HEK293 (cell line): ENCODE measurements around the gene ISX.

ENCODE experiments used
- PRDM1 ChIP-seq: fragments of 450-650 bp; formaldehyde crosslinking; IDR thresholded peaks from 2 replicates; pipeline ENCODE4; 2016; ENCODE audit warnings: missing biosample characterization, missing genetic modification characterization
- ZEB2 ChIP-seq: fragments of 450-650 bp; formaldehyde crosslinking; IDR thresholded peaks from 2 replicates; pipeline ENCODE4 v1.5.1; 2016; ENCODE audit warnings: missing biosample characterization, missing genetic modification characterization
- ZIC2 ChIP-seq: fragments of 450-650 bp; formaldehyde crosslinking; IDR thresholded peaks from 2 replicates; pipeline ENCODE4 v1.5.1; 2016; ENCODE audit warnings: missing biosample characterization, missing genetic modification characterization
- ZNF155 ChIP-seq: fragments of 450-650 bp; formaldehyde crosslinking; IDR thresholded peaks from 2 replicates; pipeline ENCODE4 v1.5.1; 2016; ENCODE audit warnings: missing biosample characterization, missing genetic modification characterization
- ZNF184 ChIP-seq: fragments of 450-650 bp; IDR thresholded peaks from 2 replicates; pipeline ENCODE4 v1.5.1; 2018; ENCODE audit warnings: missing biosample characterization, mild to moderate bottlenecking, missing genetic modification characterization
- ZNF248 ChIP-seq: fragments of 450-650 bp; formaldehyde crosslinking; IDR thresholded peaks from 2 replicates; pipeline ENCODE4 v1.5.1; 2017; ENCODE audit warnings: missing biosample characterization, missing genetic modification characterization
- ZNF274 ChIP-seq, 2 experiments: fragments of 200-500 bp in 1 of 2; fragments of 450-650 bp in 1 of 2; sonication (Bioruptor generic) in 1 of 2; formaldehyde crosslinking in 1 of 2; IDR thresholded peaks; 2 replicates each; pipeline versions ENCODE4 v1.5.1 to v1.6.1; 2014 to 2016; ENCODE audit warnings: borderline replicate concordance in 1 of 2, inconsistent platforms in 1 of 2, low read length in 1 of 2, missing biosample characterization in 1 of 2, missing genetic modification characterization in 1 of 2
- ZNF510 ChIP-seq: fragments of 450-650 bp; formaldehyde crosslinking; IDR thresholded peaks from 2 replicates; pipeline ENCODE4 v1.5.1; 2018; ENCODE audit warnings: mild to moderate bottlenecking, missing genetic modification characterization, missing biosample characterization; ENCODE audit not compliant: insufficient replicate concordance
- ZNF777 ChIP-seq: fragments of 450-650 bp; formaldehyde crosslinking; IDR thresholded peaks from 2 replicates; pipeline ENCODE4 v1.5.1; 2017; ENCODE audit warnings: missing biosample characterization, missing genetic modification characterization, borderline replicate concordance
- TF ChIP-seq, protein P1 (sequence below): fragments of 450-650 bp; formaldehyde crosslinking; IDR thresholded peaks from 2 replicates; pipeline ENCODE4 v1.5.1; 2016; ENCODE audit warnings: missing biosample characterization, missing genetic modification characterization
- TF ChIP-seq, protein P2 (sequence below): fragments of 450-650 bp; formaldehyde crosslinking; conservative IDR thresholded peaks from 2 replicates; pipeline ENCODE4 v1.5.1; 2016; ENCODE audit warnings: low read depth, missing biosample characterization, missing genetic modification characterization
- TF ChIP-seq, protein P3 (sequence below): fragments of 450-650 bp; formaldehyde crosslinking; IDR thresholded peaks from 2 replicates; pipeline ENCODE4 v1.5.1; 2016; ENCODE audit warnings: missing biosample characterization, missing genetic modification characterization
- TF ChIP-seq, protein P4 (sequence below): sonication (generic); formaldehyde crosslinking; IDR thresholded peaks from 2 replicates; pipeline ENCODE4 v1.8.1; 2022; ENCODE audit warnings: mild to moderate bottlenecking, moderate library complexity, missing genetic modification reagents
- TF ChIP-seq, protein P5 (sequence below): fragments of 450-650 bp; formaldehyde crosslinking; optimal IDR thresholded peaks from 2 replicates; pipeline ENCODE3; 2016; ENCODE audit warnings: missing biosample characterization, mild to moderate bottlenecking, missing genetic modification characterization

DNA sequence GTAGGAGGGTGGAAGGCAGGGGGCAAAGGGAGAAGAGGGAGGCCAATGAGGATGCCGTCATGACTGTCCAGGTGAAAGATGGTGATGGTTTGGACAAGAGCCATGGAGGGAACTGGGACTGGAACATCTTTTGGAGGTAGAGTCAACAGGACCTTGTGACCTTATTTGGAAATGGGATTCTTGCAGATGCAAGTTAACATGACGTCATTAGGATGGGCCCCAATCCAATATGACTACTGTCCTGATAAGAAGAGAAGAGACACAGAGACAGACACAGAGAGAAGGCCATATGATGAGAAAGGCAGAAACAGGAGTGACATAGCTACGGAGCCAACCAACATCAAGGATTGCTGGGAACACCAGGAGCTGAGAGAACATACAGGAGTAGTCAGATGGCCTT, 31.0 kb upstream of the ISX start:
- TF ChIP-seq, protein P1, sequence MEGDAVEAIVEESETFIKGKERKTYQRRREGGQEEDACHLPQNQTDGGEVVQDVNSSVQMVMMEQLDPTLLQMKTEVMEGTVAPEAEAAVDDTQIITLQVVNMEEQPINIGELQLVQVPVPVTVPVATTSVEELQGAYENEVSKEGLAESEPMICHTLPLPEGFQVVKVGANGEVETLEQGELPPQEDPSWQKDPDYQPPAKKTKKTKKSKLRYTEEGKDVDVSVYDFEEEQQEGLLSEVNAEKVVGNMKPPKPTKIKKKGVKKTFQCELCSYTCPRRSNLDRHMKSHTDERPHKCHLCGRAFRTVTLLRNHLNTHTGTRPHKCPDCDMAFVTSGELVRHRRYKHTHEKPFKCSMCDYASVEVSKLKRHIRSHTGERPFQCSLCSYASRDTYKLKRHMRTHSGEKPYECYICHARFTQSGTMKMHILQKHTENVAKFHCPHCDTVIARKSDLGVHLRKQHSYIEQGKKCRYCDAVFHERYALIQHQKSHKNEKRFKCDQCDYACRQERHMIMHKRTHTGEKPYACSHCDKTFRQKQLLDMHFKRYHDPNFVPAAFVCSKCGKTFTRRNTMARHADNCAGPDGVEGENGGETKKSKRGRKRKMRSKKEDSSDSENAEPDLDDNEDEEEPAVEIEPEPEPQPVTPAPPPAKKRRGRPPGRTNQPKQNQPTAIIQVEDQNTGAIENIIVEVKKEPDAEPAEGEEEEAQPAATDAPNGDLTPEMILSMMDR (tag by site-specific recombination) = no peak
- TF ChIP-seq, protein P2, sequence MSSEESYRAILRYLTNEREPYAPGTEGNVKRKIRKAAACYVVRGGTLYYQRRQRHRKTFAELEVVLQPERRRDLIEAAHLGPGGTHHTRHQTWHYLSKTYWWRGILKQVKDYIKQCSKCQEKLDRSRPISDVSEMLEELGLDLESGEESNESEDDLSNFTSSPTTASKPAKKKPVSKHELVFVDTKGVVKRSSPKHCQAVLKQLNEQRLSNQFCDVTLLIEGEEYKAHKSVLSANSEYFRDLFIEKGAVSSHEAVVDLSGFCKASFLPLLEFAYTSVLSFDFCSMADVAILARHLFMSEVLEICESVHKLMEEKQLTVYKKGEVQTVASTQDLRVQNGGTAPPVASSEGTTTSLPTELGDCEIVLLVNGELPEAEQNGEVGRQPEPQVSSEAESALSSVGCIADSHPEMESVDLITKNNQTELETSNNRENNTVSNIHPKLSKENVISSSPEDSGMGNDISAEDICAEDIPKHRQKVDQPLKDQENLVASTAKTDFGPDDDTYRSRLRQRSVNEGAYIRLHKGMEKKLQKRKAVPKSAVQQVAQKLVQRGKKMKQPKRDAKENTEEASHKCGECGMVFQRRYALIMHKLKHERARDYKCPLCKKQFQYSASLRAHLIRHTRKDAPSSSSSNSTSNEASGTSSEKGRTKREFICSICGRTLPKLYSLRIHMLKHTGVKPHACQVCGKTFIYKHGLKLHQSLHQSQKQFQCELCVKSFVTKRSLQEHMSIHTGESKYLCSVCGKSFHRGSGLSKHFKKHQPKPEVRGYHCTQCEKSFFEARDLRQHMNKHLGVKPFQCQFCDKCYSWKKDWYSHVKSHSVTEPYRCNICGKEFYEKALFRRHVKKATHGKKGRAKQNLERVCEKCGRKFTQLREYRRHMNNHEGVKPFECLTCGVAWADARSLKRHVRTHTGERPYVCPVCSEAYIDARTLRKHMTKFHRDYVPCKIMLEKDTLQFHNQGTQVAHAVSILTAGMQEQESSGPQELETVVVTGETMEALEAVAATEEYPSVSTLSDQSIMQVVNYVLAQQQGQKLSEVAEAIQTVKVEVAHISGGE (tag by site-specific recombination) = no peak
- no peak for TF ChIP-seq ZNF274 (IDR thresholded peaks at IDR 0.05; ENCODE audit: low read length)
- no peak for TF ChIP-seq ZNF274 (tag by site-specific recombination; IDR thresholded peaks at IDR 0.05; ENCODE audit: borderline replicate concordance)
- TF ChIP-seq, protein P3, sequence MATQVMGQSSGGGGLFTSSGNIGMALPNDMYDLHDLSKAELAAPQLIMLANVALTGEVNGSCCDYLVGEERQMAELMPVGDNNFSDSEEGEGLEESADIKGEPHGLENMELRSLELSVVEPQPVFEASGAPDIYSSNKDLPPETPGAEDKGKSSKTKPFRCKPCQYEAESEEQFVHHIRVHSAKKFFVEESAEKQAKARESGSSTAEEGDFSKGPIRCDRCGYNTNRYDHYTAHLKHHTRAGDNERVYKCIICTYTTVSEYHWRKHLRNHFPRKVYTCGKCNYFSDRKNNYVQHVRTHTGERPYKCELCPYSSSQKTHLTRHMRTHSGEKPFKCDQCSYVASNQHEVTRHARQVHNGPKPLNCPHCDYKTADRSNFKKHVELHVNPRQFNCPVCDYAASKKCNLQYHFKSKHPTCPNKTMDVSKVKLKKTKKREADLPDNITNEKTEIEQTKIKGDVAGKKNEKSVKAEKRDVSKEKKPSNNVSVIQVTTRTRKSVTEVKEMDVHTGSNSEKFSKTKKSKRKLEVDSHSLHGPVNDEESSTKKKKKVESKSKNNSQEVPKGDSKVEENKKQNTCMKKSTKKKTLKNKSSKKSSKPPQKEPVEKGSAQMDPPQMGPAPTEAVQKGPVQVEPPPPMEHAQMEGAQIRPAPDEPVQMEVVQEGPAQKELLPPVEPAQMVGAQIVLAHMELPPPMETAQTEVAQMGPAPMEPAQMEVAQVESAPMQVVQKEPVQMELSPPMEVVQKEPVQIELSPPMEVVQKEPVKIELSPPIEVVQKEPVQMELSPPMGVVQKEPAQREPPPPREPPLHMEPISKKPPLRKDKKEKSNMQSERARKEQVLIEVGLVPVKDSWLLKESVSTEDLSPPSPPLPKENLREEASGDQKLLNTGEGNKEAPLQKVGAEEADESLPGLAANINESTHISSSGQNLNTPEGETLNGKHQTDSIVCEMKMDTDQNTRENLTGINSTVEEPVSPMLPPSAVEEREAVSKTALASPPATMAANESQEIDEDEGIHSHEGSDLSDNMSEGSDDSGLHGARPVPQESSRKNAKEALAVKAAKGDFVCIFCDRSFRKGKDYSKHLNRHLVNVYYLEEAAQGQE = no peak
- no peak for TF ChIP-seq ZNF155 (tag by site-specific recombination)
- TF ChIP-seq ZEB2 (tag by site-specific recombination) = no peak
- TF ChIP-seq PRDM1 (tag by site-specific recombination) = no peak
- TF ChIP-seq ZNF248 (tag by site-specific recombination) = no peak
- TF ChIP-seq, protein P4, sequence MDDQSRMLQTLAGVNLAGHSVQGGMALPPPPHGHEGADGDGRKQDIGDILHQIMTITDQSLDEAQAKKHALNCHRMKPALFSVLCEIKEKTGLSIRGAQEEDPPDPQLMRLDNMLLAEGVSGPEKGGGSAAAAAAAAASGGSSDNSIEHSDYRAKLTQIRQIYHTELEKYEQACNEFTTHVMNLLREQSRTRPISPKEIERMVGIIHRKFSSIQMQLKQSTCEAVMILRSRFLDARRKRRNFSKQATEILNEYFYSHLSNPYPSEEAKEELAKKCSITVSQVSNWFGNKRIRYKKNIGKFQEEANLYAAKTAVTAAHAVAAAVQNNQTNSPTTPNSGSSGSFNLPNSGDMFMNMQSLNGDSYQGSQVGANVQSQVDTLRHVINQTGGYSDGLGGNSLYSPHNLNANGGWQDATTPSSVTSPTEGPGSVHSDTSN (CRISPR knock-in tag) = no peak
- TF ChIP-seq, protein P5, sequence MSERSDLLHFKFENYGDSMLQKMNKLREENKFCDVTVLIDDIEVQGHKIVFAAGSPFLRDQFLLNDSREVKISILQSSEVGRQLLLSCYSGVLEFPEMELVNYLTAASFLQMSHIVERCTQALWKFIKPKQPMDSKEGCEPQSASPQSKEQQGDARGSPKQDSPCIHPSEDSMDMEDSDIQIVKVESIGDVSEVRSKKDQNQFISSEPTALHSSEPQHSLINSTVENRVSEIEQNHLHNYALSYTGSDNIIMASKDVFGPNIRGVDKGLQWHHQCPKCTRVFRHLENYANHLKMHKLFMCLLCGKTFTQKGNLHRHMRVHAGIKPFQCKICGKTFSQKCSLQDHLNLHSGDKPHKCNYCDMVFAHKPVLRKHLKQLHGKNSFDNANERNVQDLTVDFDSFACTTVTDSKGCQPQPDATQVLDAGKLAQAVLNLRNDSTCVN (tag by site-specific recombination) = no peak
- TF ChIP-seq ZIC2 (tag by site-specific recombination) = no peak
- no peak for TF ChIP-seq ZNF777 (tag by site-specific recombination)
- no peak for TF ChIP-seq ZNF510
- TF ChIP-seq ZNF184 = no peak
